ELR (cell line): ENCODE data around the gene FYB2.
"Not testable (repeated sequence)": the region's sequence is repeated elsewhere in the genome, so short reads cannot be mapped to it uniquely, and the experiment has no call there.

ENCODE experiments used
- DNase-seq: peaks from one replicate; pipeline ENCODE4 v3.0.0-alpha.2; 2015; ENCODE audit warnings: low read depth

Gene FYB2

GRCh38 chr1:56788588-56788987, 30.6 kb downstream of the FYB2 start:
- DNase-seq = no peak

- DNase-seq = no peak
Observed at GRCh38 chr1:56788102-56788501, 31.1 kb downstream of the FYB2 start.

- DNase-seq = no peak
Observed at GRCh38 chr1:56787330-56787729, 31.9 kb downstream of the FYB2 start.

GRCh38 chr1:56782773-56783172, 36.4 kb downstream of the FYB2 start:
- no peak for DNase-seq

- no peak for DNase-seq
Observed at GRCh38 chr1:56780826-56781225, 38.4 kb downstream of the FYB2 start.

GRCh38 chr1:56780128-56780750, 39.0 kb downstream of the FYB2 start:
- no peak for DNase-seq

- DNase-seq = no peak
Observed at GRCh38 chr1:56777972-56778371, 41.2 kb downstream of the FYB2 start.

GRCh38 chr1:56774732-56775131, 44.5 kb downstream of the FYB2 start:
- not testable (repeated sequence) for DNase-seq

GRCh38 chr1:56774067-56774609, 45.1 kb downstream of the FYB2 start:
- DNase-seq = no peak

GRCh38 chr1:56773341-56774066, 45.7 kb downstream of the FYB2 start:
- DNase-seq = peak; percentile 2

- no peak for DNase-seq
Observed at GRCh38 chr1:56771717-56772116, 47.5 kb downstream of the FYB2 start.

- DNase-seq = no peak
Observed at GRCh38 chr1:56758794-56759193, 60.4 kb downstream of the FYB2 start.

GRCh38 chr1:56758135-56758534, 61.1 kb downstream of the FYB2 start:
- peak; percentile 4 for DNase-seq

- no peak for DNase-seq
Observed at GRCh38 chr1:56755911-56756310, 63.3 kb downstream of the FYB2 start.

- no peak for DNase-seq
Observed at GRCh38 chr1:56754708-56755479, 64.3 kb downstream of the FYB2 start.

- no peak for DNase-seq
Observed at GRCh38 chr1:56745231-56745630, 74.0 kb downstream of the FYB2 start.

GRCh38 chr1:56728964-56729363, 90.2 kb downstream of the FYB2 start:
- no peak for DNase-seq

- no peak for DNase-seq
Observed at GRCh38 chr1:56726706-56727105, 92.5 kb downstream of the FYB2 start.

GRCh38 chr1:56719171-56719570, 100.0 kb downstream of the FYB2 start:
- no peak for DNase-seq

- DNase-seq = peak; percentile 47
Observed at GRCh38 chr1:56715156-56715555, 104.0 kb downstream of the FYB2 start.

GRCh38 chr1:56713112-56713511, 106.1 kb downstream of the FYB2 start:
- no peak for DNase-seq

- DNase-seq = no peak
Observed at GRCh38 chr1:56712150-56712549, 107.1 kb downstream of the FYB2 start.

- DNase-seq = peak; percentile 84
Observed at GRCh38 chr1:56710646-56711045, 108.6 kb downstream of the FYB2 start.
